Lung (tissue), 12 donors: ENCODE measurements around the gene CCDC182. TPM values are rescaled to one million over a fixed set of nuclear protein-coding genes. Genes with fewer than 3 reads are reported as not detected.

Experiments used
- ATAC-seq: fragments of 200-7000 bp; cut with Tn5 transposase; one replicate; pipeline ENCODE4 v1.9.1; 2020; ENCODE audit warnings: moderate number of reproducible peaks; ENCODE audit not compliant: insufficient read depth, low FRiP score
- DNase-seq, 3 donors: peaks; one replicate each; pipeline ENCODE4 v3.0.0-alpha.2; 2013 to 2017
- H3K27ac ChIP-seq, 2 donors: one replicate each; pipeline ENCODE4 v1.5.1; 2013; ENCODE audit warnings: mild to moderate bottlenecking in 2 of 2, moderate library complexity in 2 of 2, control low read depth in 1 of 2, inconsistent platforms in 1 of 2, low read depth in 1 of 2, low read length in 1 of 2
- H3K27me3 ChIP-seq, 3 donors: one replicate each; pipeline ENCODE4 v1.5.1; 2013; ENCODE audit warnings: low read length in 2 of 3; ENCODE audit not compliant: control insufficient read depth in 3 of 3, insufficient read depth in 3 of 3
- H3K36me3 ChIP-seq, 4 donors: one replicate each; pipeline ENCODE4 v1.5.1; 2013; ENCODE audit warnings: low read length in 4 of 4, mild to moderate bottlenecking in 1 of 4, moderate library complexity in 1 of 4; ENCODE audit not compliant: control insufficient read depth in 4 of 4, insufficient read depth in 4 of 4
- H3K4me1 ChIP-seq, 5 donors: one replicate each; pipeline ENCODE4 v1.5.1; 2013; ENCODE audit warnings: low read length in 5 of 5, mild to moderate bottlenecking in 2 of 5, moderate library complexity in 1 of 5; ENCODE audit not compliant: control insufficient read depth in 5 of 5, insufficient read depth in 5 of 5
- H3K4me3 ChIP-seq: one replicate; pipeline ENCODE4 v1.5.1; 2013; ENCODE audit warnings: mild to moderate bottlenecking, control low read depth, moderate library complexity
- H3K9ac ChIP-seq, 2 donors: one replicate each; pipeline ENCODE4 v1.5.1; 2013; ENCODE audit warnings: low read length in 2 of 2, control low read depth in 1 of 2; ENCODE audit not compliant: insufficient read depth in 1 of 2
- H3K9me3 ChIP-seq, 4 donors: one replicate each; pipeline ENCODE4 v1.5.1; 2013; ENCODE audit warnings: low read length in 3 of 4, mild to moderate bottlenecking in 1 of 4, moderate library complexity in 1 of 4; ENCODE audit not compliant: control insufficient read depth in 4 of 4, insufficient read depth in 3 of 4
- CTCF ChIP-seq: IDR thresholded peaks from 2 replicates; pipeline ENCODE4 v1.5.1; 2012; ENCODE audit warnings: mild to moderate bottlenecking; ENCODE audit errors: control extremely low read depth, extremely low read depth
- WGBS, 2 donors: extraction: QIAGEN DNeasy Blood & Tissue Kit; methylation state at CpG; one replicate each; pipeline ENCODE4 v1.1.7; 2013; 5-methylcytosine and 5-hydroxymethylcytosine counted together
- polyA plus RNA-seq, 2 donors: library from polyadenylated mRNA; stranded (reverse); fragments of 200-250 nt; gene quantifications; one replicate each; pipeline ENCODE4 v1.2.1, GENCODE V29; 2013
- total RNA-seq, 2 donors: library from RNA; depleted of rRNA in 1 of 2; stranded (reverse); fragments of >200 nt in 1 of 2; gene quantifications; one replicate each; pipeline ENCODE4 v1.2.1, GENCODE V29; 2014 to 2021
- donor health status: control.
- donor health status: control.
- donor health status: Bipolar disorder and iron deficiency.
- donor health status: healthy.
- donor health status: DM: yes; HTN: yes; CAD: no.

The CCDC182 gene
- total and polyA plus RNA-seq, 4 donors: not detected

GRCh38 chr17:57778306-57778705 is 33.2 kb upstream of the CCDC182 start:
- Histone ChIP-seq H3K36me3 (no peaks in the 10 kb centered on the region), H3K9me3 (peaks cover 0 to 2% (median 0%) of the 10 kb centered on the region in 4 donors), H3K4me1 (peaks cover 0 to 22% (median 6%) of the 10 kb centered on the region in 5 donors), H3K27me3 (no peaks in the 10 kb centered on the region), H3K27ac (no peak overlapping the region), H3K9ac (no peak overlapping the region), H3K4me3 (no peak overlapping the region)
- no peak for ATAC-seq
- DNase-seq: peak in 2 of 3 donors; percentile 39 to 69
- 84 to 88% methylated on average over 6 of the region's 6 CpGs for WGBS, 2 donors
- no peak for TF ChIP-seq CTCF

GRCh38 chr17:57776366-57776765 is 31.3 kb upstream of the CCDC182 start:
- WGBS, 2 donors: 95 to 97% methylated on average over 12 of the region's 12 CpGs
- no peak for TF ChIP-seq CTCF
- DNase-seq (no peak), ATAC-seq (no peak)
- Histone ChIP-seq H3K9ac (no peak overlapping the region), H3K4me3 (no peak overlapping the region), H3K27me3 (no peaks in the 10 kb centered on the region), H3K9me3 (no peaks in the 10 kb centered on the region), H3K36me3 (no peaks in the 10 kb centered on the region), H3K4me1 (peaks cover 0 to 3% (median 0%) of the 10 kb centered on the region in 5 donors), H3K27ac (no peak overlapping the region)

DNA sequence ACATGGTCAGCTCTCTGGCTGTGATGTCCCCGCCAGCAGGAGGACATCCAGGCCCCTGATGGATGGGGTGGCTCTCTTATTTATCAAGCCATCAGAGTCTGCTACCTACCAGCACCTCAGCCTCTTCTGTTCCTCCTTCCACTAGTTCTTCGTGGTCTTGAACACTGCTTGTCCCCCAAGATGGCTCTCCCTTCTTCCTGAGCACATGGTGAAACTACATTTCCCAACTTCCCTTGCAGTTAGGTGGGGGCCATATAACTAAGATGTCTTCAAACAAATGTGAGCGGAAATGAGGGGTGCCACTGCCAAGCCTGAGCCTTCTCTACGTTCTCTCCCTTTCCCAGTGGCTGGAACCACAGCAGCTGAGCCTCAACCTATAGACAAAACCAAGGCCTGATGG is 29.8 kb upstream of the CCDC182 start:
- WGBS, 2 donors: 77 to 90% methylated on average over 4 of the region's 4 CpGs
- no peak for TF ChIP-seq CTCF

GRCh38 chr17:57773557-57773956 is 28.5 kb upstream of the CCDC182 start:
- H3K27ac ChIP-seq: no peak overlapping the region
- 25 to 40% methylated on average over 4 of the region's 4 CpGs for WGBS, 2 donors

More for the DNA sequence above, 29.8 kb upstream of the CCDC182 start:
- no peak overlapping the region for H3K9ac ChIP-seq
- no peak overlapping the region for H3K4me3 ChIP-seq
- H3K9me3 ChIP-seq: no peaks in the 10 kb centered on the region
- H3K4me1 ChIP-seq: no peaks in the 10 kb centered on the region
- no peak for DNase-seq
- no peaks in the 10 kb centered on the region for H3K36me3 ChIP-seq
- H3K27ac ChIP-seq: no peak overlapping the region
- H3K27me3 ChIP-seq: no peaks in the 10 kb centered on the region
- ATAC-seq: no peak

More at GRCh38 chr17:57773557-57773956, 28.5 kb upstream of the CCDC182 start:
- DNase-seq (no peak), ATAC-seq (no peak)
- no peak overlapping the region for H3K9ac ChIP-seq
- TF ChIP-seq CTCF: no peak
- no peaks in the 10 kb centered on the region for H3K9me3 ChIP-seq
- no peaks in the 10 kb centered on the region for H3K4me1 ChIP-seq
- no peaks in the 10 kb centered on the region for H3K27me3 ChIP-seq
- H3K36me3 ChIP-seq: no peaks in the 10 kb centered on the region
- no peak overlapping the region for H3K4me3 ChIP-seq
